ENCODE data around the gene IL4I1.

Gene IL4I1

DNA sequence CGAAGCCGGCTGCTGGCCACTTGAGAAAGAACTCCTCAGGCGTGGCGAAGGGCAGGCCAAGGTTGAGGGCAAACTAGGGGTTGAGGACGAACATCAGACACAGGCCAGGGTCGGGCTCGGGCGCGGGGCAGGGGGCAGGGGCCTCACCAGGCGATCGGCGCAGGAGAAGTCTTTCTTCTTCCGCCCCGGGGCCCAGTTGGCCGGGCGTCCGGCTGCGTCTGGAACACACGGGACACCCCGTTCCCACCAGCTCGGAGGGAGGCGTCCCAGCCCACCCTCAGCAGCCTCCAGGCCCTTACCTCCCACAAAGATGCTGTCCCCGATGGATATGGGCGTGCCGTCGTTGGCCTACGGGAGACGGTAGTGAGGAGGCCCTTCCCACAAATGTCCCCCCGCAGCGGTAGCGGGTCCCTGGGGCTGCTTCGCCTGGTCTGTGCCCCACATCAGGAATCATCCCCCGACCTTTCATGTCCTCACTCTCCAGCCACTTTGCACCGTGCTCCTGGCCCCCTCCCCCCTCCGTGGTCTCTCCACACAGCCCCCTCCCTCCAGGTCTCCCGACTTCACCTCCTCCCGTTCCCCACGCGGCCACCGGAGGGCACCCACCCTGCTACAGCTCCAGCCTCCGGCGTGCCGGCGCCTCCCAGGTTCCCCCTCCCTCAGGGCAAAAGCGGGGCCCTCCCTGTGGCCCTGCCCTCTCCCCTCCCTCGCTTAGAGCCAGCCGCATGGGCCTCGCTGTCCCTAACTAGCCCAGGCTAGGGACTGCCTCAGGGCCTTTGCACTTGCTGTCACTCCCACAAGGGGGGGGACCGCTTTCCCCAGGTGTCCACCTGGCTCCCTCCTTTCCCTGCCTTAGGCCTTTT is 34.1 kb downstream of the IL4I1 start:
- Histone ChIP-seq H3K4me3 (replicated peaks; ENCODE audit: low read depth, low read length) (no peak overlapping the region), H3K27me3 (replicated peaks; ENCODE audit: control insufficient read depth, insufficient read depth, low read length) (no peaks in the 10 kb centered on the region), H3K36me3 (ENCODE audit: control insufficient read depth, insufficient read depth, low read length) (peaks cover 45% of the 10 kb centered on the region)
- no peak for DNase-seq (ENCODE audit: extremely low read depth, insufficient read length)
- TF ChIP-seq, protein P1, sequence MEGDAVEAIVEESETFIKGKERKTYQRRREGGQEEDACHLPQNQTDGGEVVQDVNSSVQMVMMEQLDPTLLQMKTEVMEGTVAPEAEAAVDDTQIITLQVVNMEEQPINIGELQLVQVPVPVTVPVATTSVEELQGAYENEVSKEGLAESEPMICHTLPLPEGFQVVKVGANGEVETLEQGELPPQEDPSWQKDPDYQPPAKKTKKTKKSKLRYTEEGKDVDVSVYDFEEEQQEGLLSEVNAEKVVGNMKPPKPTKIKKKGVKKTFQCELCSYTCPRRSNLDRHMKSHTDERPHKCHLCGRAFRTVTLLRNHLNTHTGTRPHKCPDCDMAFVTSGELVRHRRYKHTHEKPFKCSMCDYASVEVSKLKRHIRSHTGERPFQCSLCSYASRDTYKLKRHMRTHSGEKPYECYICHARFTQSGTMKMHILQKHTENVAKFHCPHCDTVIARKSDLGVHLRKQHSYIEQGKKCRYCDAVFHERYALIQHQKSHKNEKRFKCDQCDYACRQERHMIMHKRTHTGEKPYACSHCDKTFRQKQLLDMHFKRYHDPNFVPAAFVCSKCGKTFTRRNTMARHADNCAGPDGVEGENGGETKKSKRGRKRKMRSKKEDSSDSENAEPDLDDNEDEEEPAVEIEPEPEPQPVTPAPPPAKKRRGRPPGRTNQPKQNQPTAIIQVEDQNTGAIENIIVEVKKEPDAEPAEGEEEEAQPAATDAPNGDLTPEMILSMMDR (IDR thresholded peaks at IDR 0.05; ENCODE audit: insufficient read depth, low read length, poor library complexity, severe bottlenecking): peak; percentile 22

DNA sequence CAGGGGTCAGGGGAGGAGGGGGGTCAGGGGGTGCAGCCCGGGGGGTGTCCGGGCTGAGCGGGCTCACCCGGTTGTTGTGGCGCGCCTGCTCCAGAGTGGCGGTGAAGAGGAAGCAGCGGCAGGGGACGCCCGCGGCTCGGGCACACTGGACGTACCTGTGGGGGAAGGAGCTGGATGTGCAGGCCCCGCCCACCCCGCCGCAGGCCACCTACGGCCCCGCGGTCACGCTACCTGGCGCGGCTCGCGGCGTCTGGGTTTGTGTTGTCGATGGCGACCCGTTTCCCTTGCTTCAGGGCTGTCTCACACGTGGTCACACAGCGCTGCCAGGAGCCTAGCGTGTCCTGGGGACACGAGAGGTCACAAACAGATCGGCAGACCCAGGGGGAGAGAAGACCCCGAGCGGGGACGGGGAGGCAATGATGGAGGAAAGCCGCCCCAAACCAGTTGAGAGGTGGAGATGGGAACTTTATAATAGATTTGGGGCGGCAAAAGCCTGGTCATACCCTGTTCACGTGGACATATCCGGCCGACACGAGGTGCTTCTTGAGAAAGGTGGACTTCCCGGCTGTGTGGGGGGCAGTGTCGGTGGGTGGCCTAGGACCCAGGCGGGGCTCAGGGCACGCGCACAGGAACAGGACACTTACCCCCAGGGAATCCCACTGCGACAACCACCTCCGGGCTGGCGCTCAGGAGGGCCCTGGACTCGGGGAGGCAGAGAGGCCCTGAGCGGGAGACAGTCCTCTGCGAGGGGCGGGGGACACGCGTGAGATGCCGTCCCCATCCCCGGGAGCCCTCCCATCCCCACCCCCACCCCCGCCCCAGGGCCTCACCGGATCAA is 34.9 kb downstream of the IL4I1 start:
- no peaks in the 10 kb centered on the region for H3K27me3 ChIP-seq (replicated peaks; ENCODE audit: control insufficient read depth, insufficient read depth, low read length)
- DNase-seq (ENCODE audit: extremely low read depth, insufficient read length): no peak
- no peak overlapping the region for H3K4me3 ChIP-seq (replicated peaks; ENCODE audit: low read depth, low read length)
- H3K36me3 ChIP-seq (ENCODE audit: control insufficient read depth, insufficient read depth, low read length): peaks cover 47% of the 10 kb centered on the region
- TF ChIP-seq, protein P1 (IDR thresholded peaks at IDR 0.05; ENCODE audit: insufficient read depth, low read length, poor library complexity, severe bottlenecking): no peak

DNA sequence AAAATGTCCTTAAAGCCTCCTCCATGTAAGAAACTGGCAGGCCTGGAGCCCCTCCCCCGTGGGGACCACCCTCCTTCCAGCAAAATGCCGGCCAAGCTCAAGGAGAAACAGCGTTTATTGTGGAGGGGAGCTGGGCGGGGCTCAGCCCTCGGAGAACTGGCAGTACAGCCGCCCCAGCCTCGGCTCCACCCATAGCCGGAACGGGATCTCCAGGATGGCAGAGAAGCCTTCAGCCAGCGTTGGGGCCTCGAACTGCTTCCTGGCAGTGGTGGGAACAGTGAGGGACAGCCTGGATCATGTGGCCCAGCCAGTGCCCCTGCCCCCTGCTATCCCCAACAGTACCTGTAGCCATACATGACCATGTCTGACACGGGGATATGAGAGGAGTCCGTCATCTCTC is 35.6 kb downstream of the IL4I1 start:
- H3K36me3 ChIP-seq (ENCODE audit: control insufficient read depth, insufficient read depth, low read length): peaks cover 49% of the 10 kb centered on the region
- H3K4me3 ChIP-seq (replicated peaks; ENCODE audit: low read depth, low read length): no peak overlapping the region
- TF ChIP-seq, protein P1 (IDR thresholded peaks at IDR 0.05; ENCODE audit: insufficient read depth, low read length, poor library complexity, severe bottlenecking): no peak
- H3K27me3 ChIP-seq (replicated peaks; ENCODE audit: control insufficient read depth, insufficient read depth, low read length): no peaks in the 10 kb centered on the region
- no peak for DNase-seq (ENCODE audit: extremely low read depth, insufficient read length)

DNA sequence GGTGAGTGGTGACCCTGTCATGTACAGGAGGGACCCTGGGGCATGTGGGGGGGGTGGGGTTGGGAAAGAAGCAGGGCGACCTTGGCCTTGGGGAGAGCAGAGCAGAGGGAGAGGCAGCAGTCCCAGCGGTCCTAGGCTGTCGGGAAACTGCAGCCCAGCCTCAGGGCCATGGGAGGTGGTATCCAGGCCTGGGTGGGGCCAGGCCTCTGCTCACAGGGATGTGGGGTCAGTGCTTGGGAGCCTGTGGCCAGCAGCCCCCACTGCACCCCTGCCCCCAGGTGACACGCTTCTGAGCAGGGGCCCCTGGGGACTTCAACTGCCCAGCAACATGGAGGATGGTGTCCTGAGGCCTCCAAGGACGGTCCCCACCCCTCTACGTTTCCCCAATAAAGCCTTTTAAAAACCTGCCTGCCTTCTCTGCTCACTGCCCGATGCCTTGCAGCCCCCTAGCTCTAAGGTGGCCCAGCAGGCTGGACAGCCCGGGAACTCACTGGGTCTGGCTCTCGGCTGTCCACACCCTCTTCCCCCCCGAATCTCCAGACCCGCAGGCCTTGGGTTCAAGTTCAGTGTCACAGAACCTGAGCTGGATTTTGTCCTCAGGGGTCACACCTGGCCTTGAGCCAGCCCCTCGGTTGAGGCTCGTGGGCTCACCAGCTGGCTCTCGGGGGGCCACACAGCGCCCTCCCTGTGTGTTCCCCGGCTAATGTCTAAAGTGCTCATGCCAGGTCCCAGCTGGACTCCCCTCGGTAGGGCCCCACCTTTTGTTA is 36.2 kb downstream of the IL4I1 start:
- H3K36me3 ChIP-seq (ENCODE audit: control insufficient read depth, insufficient read depth, low read length): peaks cover 50% of the 10 kb centered on the region
- TF ChIP-seq, protein P1 (IDR thresholded peaks at IDR 0.05; ENCODE audit: insufficient read depth, low read length, poor library complexity, severe bottlenecking): no peak
- H3K27me3 ChIP-seq (replicated peaks; ENCODE audit: control insufficient read depth, insufficient read depth, low read length): no peaks in the 10 kb centered on the region
- no peak for DNase-seq (ENCODE audit: extremely low read depth, insufficient read length)
- H3K4me3 ChIP-seq (replicated peaks; ENCODE audit: low read depth, low read length): no peak overlapping the region

DNA sequence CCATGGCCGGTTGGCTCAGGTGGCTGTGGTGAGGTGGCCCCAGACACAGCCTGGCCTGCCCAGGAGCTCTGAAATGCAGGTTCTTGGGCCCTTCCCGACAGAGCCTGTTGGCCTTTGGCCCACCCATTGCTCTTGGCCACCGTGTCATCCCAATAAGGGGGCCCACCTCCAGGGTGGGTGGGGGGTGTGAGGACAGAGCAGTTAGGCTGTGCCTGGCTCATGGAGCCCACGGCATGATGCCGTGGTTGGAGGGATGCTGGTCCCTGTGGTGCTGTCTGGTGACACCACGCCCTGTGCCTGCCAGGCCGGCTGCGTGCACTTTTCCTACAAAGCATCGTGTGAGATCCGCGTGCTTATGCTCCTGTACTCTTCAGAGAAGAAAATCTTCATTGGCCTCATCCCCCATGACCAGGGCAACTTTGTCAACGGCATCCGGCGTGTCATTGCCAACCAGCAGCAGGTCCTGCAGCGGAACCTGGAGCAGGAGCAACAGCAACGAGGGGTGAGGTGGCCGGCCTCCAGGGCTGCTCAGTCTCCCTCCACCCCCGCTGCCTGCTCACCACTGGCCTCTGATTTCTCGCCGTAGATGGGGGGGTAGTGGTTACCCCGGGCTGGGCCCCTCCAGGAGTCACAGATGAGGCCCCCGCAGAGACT is 36.9 kb downstream of the IL4I1 start:
- peaks cover 52% of the 10 kb centered on the region for H3K36me3 ChIP-seq (ENCODE audit: control insufficient read depth, insufficient read depth, low read length)
- no peaks in the 10 kb centered on the region for H3K27me3 ChIP-seq (replicated peaks; ENCODE audit: control insufficient read depth, insufficient read depth, low read length)
- TF ChIP-seq, protein P1 (IDR thresholded peaks at IDR 0.05; ENCODE audit: insufficient read depth, low read length, poor library complexity, severe bottlenecking): no peak
- DNase-seq (ENCODE audit: extremely low read depth, insufficient read length): no peak
- no peak overlapping the region for H3K4me3 ChIP-seq (replicated peaks; ENCODE audit: low read depth, low read length)

All from GM06990 (cell line).